Measurements from ENCODE around the gene EFHC1.

DNA sequence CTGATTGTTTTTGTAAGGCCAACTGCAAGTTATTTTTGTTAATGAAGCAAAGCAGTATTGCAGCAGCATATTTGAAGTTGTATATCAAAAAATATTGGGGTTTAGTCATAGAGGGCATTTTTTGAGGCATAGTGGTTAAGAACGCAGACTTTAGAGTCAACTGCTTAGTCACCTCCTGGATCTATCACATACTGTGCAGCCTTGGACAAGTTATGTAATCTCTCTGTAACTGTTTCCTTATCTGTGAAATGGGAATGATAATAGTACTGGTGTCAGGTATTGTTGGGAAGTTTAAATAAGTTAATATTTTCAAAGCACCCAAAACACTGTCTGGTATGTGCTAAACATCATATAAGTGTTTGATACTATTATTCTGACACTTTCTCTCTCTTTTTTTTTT is 27.2 kb upstream of the EFHC1 start:
- TF ChIP-seq, protein P1, sequence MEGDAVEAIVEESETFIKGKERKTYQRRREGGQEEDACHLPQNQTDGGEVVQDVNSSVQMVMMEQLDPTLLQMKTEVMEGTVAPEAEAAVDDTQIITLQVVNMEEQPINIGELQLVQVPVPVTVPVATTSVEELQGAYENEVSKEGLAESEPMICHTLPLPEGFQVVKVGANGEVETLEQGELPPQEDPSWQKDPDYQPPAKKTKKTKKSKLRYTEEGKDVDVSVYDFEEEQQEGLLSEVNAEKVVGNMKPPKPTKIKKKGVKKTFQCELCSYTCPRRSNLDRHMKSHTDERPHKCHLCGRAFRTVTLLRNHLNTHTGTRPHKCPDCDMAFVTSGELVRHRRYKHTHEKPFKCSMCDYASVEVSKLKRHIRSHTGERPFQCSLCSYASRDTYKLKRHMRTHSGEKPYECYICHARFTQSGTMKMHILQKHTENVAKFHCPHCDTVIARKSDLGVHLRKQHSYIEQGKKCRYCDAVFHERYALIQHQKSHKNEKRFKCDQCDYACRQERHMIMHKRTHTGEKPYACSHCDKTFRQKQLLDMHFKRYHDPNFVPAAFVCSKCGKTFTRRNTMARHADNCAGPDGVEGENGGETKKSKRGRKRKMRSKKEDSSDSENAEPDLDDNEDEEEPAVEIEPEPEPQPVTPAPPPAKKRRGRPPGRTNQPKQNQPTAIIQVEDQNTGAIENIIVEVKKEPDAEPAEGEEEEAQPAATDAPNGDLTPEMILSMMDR (IDR thresholded peaks at IDR 0.05; ENCODE audit: insufficient read depth, low read length, poor library complexity, severe bottlenecking), result no peak
- no peak for TF ChIP-seq EZH2phosphoT487 (conservative IDR thresholded peaks at IDR 0.05; ENCODE audit: low read length)
